Endothelial cell of umbilical vein (primary cell): ENCODE measurements around the gene RNF40.

Experiments used
- POLR2AphosphoS5 ChIP-seq: IDR thresholded peaks from 2 replicates; pipeline ENCODE4 v1.6.1; 2012; ENCODE audit warnings: low read depth, mild to moderate bottlenecking, control low read depth, low read length, moderate library complexity; ENCODE audit not compliant: insufficient read depth
- TF ChIP-seq, protein P1 (sequence below), 2 donors: IDR thresholded peaks; 1 replicate in 1 of 2; 2 replicates in 1 of 2; pipeline ENCODE4 v1.5.1; 2011; ENCODE audit warnings: low read length in 2 of 2, mild to moderate bottlenecking in 2 of 2, moderate library complexity in 2 of 2, control low read depth in 1 of 2, inconsistent platforms in 1 of 2, low read depth in 1 of 2; ENCODE audit not compliant: insufficient read depth in 1 of 2; ENCODE audit errors: extremely low read depth in 1 of 2

- TF ChIP-seq POLR2AphosphoS5, result no peak
- TF ChIP-seq, protein P1, sequence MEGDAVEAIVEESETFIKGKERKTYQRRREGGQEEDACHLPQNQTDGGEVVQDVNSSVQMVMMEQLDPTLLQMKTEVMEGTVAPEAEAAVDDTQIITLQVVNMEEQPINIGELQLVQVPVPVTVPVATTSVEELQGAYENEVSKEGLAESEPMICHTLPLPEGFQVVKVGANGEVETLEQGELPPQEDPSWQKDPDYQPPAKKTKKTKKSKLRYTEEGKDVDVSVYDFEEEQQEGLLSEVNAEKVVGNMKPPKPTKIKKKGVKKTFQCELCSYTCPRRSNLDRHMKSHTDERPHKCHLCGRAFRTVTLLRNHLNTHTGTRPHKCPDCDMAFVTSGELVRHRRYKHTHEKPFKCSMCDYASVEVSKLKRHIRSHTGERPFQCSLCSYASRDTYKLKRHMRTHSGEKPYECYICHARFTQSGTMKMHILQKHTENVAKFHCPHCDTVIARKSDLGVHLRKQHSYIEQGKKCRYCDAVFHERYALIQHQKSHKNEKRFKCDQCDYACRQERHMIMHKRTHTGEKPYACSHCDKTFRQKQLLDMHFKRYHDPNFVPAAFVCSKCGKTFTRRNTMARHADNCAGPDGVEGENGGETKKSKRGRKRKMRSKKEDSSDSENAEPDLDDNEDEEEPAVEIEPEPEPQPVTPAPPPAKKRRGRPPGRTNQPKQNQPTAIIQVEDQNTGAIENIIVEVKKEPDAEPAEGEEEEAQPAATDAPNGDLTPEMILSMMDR (IDR thresholded peaks at IDR 0.05; ENCODE audit: extremely low read depth in 1 of 2, insufficient read depth in 1 of 2, low read depth in 1 of 2, low read length in 2 of 2), result no peak
Observed at GRCh38 chr16:30745082-30745481, 17.0 kb upstream of the RNF40 start.
